Measurements from ENCODE around the gene DLX3.

Gene DLX3

DNA sequence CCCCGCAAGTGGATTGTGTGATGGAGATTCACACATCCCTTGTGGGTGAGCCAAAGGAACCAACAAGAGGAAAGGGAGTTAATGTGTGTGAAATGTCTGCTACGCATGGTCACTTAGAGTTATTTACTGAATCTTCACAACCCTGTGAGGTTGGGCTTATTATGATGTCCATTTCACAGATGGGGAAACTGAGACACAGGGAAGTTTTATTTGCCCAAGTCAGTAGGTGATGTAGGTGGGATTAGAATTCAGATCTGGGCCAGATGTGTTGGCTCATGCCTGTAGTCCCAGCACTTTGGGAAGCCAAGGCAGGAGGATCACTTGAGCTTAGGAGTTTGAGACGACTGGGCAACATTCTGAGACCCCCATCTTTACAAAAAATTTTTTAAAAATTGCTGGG lies 37.7 kb downstream of the DLX3 start:
- no peak for DNase-seq (ENCODE audit: low read depth)

DNA sequence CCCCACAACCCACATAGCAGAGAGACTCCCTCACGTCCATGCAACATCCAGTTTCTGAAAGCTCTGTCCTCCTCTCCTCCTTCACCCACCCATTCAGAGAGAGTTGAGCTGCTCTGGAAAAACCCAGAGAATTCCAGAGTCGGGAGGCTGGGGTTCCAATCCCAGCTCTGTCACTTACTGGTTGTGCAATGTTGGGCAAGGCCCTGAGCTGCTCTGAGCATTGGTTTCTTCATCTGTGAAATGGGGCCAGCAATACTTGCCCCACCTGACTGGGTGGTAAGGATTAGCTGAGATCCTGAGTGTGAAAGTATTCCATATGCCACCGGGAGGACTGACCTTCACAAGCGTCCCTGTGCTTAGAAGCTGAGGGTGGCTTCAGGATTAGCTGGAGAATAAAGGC lies 38.2 kb downstream of the DLX3 start:
- no peak for DNase-seq (ENCODE audit: low read depth)

DNA sequence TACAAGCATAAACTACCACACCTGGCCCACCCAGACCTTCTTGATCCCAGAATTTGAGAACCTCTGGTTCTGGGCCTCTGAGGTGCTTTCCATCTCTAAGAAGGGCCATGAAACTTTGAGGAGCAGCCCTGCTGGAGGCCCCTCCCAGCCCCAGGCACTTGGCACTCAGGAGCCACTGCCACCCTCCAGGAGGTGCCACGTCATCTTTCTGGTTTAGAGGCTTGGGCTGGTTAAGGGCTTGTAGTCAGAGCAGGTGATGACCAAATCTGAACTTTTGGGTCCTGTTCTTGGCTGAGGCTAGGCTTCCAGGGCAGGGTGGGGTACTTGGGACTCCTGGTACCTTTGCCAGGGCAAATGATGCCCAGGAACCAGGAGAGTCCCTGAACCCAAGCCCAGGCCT lies 39.9 kb downstream of the DLX3 start:
- DNase-seq (ENCODE audit: low read depth) = no peak

DNA sequence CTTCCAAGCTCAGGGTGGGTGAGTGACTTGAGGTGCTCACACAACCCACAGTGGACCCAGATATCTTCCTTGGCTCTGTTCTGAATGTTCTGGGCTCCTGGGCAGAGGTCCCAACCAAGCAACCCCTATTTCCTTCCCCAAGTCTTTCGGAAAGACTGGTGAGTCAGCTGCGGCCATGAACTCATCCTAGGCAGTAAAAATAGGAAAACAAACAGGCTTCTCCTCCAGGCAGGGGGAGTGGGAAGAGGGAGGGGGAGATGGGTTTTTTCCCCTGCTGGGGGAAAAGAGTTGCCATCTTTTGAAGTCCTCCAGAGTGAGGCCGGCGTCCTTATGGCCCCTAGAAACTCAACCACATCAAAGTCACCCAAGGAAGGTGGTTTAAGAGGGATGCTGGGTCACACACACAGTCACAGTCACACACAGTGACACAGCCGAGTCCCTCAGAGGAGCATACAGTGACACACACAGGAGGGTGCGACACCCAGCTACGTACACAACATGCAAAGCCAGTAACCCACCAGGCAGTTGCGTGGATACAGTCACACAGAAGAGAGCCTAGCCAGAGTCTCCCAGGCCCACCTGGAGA lies 42.0 kb downstream of the DLX3 start:
- DNase-seq (ENCODE audit: low read depth) = no peak

DNA sequence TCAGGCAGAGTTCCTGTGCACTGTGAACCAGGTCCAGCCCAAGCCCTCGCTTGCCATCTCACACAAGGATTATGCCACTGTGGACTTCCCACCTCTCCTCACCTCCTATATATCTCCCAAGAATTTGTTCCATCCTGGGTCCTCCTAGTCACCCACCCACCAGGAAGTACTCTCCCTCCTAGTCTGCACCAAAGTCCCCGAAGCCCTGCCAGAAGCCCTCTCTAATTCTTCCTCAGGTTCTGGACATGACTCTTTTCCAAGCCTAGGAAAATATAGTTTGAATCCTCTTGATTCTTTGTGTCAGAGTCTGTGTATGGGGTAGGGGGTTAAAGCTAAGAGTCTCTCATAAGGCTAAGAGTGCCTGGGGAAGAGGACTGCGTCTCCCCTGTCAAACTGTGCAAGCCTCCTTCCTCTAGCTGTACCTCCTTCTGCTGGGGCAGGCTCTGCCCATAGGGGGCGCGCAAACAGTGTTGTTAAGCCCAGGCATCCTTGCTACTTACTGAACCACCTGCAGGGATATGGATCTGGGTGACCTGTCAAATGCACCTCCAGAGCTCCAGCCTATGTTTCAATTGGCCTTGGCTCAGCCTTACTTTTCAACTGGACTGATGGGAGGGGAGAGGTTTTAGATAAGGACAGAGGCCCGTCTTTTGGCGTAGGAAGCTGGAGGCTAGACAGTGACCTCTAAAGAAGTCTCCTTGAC lies 42.7 kb downstream of the DLX3 start:
- DNase-seq (ENCODE audit: low read depth) = no peak

DNA sequence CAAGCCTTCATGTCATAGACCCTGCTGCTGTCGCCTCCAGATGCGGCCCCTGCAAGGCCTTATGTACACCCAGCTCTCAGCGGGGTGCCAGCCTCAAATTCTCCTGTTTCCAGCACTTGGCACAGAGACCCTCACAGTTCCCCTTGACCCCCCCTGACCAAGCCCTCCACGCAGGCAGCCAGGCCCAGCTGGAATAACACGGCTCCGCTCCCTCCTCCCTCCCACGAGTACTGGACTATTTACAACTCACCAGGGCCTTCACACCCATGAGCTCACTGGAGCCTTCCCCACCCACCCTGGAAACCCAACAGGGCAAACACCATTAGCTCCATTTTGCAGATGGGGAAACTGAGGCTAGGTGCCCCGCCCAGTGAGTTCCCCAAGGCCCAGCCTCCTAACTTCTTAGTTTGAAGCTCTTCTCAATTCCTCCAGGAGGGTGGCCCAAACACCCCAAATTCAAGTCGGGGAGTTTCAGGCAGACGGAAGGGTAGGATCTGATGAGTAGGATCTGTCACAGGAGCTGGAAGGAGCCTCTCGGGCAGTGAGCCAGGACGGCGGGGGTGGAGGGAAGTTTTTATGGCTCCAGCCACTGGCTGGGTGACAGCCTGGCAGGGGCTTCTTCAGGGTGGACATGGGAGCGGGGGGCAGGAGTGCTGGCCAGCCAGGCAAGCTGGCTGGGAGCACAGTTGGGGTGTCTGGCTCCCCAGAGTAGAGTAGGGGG lies 43.5 kb downstream of the DLX3 start:
- DNase-seq (ENCODE audit: low read depth) = no peak

DNA sequence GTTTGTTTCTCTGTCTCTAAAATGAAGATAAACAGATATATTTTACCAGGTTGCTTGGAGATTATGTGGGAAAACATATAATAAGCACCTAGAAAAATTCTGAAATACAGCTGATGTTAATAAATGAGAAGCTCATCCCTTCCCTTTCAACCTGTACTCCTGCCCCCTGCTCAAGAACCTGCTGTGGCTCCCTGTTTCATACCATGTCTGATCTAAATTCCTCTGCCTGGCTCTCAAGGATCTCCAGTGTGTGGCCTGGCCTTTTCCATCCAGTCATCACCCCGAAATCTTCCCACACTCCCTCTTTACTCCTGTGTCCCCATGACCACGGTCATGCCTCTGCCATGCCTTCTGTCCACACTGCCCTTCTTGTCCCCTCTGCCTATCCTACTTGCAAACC lies 45.4 kb downstream of the DLX3 start:
- no peak for DNase-seq (ENCODE audit: low read depth)

DNA sequence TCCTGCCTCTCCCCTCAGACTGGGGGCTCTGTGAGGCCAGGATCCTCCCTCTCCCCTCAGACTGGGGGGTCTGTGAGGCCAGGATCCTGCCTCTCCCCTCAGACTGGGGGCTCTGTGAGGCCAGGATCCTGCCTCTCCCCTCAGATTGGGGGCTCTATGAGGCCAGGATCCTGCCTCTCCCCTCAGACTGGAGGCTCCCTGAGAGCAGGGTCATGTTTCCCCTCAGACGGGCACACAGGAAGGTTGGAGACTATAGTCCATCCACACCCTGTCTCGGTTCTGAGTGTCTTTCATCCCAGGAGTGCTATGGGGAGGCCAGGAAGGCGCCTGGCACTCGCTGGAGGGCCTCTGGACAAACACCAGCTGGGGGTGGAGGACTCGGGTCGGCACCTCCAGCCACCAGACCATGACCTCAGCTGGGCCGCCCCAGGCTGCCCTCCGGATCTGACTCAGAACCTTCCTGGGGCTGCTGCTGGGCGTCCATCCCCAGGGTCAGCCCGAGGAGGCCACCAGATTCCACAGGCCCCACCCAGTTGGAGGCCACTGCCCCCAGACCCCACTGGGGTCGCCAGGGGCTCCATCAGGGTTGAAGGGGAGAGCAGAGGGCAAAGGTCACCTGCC lies 48.0 kb downstream of the DLX3 start:
- no peak for DNase-seq (ENCODE audit: low read depth)

DNA sequence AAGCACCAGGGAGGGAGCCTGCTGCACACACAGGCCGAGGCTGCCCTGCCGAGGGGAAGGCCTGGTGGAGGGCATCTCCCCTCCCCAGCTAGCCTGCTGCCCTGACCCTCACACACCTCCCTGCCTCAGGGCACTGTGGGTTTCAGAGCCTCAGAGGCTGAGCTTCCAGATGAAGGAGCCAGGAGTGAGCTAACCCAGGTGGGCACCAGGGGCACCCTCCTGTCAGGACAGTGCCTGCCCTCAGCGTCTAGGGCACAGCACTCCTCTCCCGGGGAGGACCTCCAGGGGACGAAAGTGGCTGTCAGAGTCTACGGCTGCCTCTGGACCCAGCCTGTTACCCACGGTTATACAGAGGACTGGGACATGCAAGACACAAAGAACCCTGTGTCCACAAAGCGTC lies 48.8 kb downstream of the DLX3 start:
- no peak for DNase-seq (ENCODE audit: low read depth)

DNA sequence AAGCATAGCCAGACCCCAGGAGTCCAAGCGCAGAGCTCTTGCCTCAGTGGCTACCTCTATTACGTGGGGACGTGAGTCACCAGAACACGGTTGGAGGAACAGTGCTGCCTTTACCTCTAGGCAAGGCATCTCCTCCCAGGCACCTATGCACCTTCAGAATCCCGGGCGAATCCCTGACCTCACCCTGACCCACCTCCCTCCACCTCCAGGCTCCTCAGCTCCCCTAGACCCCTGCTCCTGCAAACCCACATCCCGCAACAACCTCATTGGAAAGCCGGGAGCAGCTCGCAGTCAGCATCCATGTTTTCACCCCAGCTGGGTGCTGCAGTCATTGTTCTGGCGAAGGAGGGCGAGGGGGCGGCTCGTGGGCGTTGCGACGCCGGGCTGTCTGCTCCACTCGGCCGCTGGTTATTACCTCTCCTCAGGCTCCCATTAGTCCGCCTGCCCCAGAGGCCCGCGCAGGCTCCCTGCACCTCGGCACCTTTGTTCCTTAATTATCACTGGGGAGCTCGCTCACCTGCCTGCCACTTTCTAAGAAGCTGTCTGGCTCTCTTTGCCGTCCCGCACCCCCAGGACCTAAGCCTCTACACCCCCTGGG lies 50.7 kb downstream of the DLX3 start:
- no peak for DNase-seq (ENCODE audit: low read depth)

DNA sequence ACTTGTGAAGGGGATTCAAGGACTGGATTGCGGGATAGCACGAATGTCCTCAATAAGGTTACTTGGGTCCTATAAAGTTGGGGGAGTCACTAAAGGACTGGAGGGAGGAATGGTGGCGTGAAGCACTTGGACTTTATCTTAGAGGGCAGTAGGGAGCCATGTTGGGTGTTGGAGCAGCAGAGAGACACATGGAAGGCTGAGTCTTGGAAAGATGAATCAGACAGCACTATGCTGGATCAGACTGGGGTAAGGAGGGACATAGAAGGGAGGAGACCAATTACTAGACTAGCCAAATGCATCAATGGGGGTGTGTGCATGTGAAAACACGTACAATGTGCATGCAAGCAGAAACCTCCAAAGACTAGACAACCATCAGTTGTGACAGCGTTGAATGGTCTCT lies 52.1 kb downstream of the DLX3 start:
- DNase-seq (ENCODE audit: low read depth) = no peak

DNA sequence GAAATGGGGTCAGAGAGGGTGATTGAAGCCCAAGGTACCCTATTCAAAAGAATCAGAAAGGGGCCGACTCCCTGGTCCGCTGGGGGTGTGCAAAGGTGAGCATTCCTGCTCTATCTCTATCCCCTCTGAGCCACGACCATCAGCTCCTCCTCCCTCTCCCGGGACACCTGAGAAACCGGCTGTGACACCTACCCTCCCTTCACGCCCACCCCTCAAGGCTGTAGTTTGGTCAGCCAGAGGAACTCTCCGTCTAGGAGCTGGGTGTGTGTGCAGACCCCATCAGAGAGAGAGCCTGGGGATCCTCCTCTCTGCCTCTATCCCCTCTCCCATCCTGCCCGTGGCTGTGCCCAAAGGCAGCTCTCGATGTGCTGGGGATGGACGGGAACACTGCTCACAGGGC lies 53.6 kb downstream of the DLX3 start:
- DNase-seq (ENCODE audit: low read depth) = no peak

All from non-pigmented ciliary epithelial cell (primary cell).